Gastrocnemius medialis (tissue), 4 donors: ENCODE data around the gene GRID1. TPM values are rescaled to one million over a fixed set of nuclear protein-coding genes. Genes with fewer than 3 reads are reported as not detected.
"Not testable (repeated sequence)": the region's sequence is repeated elsewhere in the genome, so short reads cannot be mapped to it uniquely, and the experiment has no call there.

ENCODE experiments used
- ATAC-seq, 2 donors: fragments of 150-250 bp; one replicate each; pipeline ENCODE4 v1.9.1; 2016
- DNase-seq, 2 donors: peaks; one replicate each; pipeline ENCODE4 v3.0.0-alpha.2; 2019
- H3K27ac ChIP-seq, 4 donors: fragments of 200-600 bp; sonication (generic); 1 replicate in 1 of 4; 2 replicates in 3 of 4; pipeline ENCODE4 v1.5.1; 2016 to 2018; ENCODE audit warnings: mild to moderate bottlenecking in 2 of 4, moderate library complexity in 1 of 4
- H3K27me3 ChIP-seq, 3 donors: fragments of 200-600 bp; sonication (generic) in 2 of 3; 1 replicate in 1 of 3; 2 replicates in 2 of 3; pipeline versions ENCODE4 v1.5.1 to v1.6.0; 2016 to 2019; ENCODE audit warnings: mild to moderate bottlenecking in 1 of 3, moderate library complexity in 1 of 3
- H3K36me3 ChIP-seq, 2 donors: fragments of 200-600 bp; sonication (generic) in 1 of 2; one replicate each; pipeline ENCODE4 v1.5.1; 2017 to 2018
- H3K4me1 ChIP-seq, 2 donors: fragments of 200-600 bp; sonication (generic) in 1 of 2; one replicate each; pipeline ENCODE4 v1.5.1; 2016 to 2017; ENCODE audit warnings: mild to moderate bottlenecking in 2 of 2
- H3K4me3 ChIP-seq, 4 donors: fragments of 200-600 bp; sonication (generic) in 3 of 4; 1 replicate in 1 of 4; 2 replicates in 3 of 4; pipeline ENCODE4 v1.5.1; 2016 to 2019; ENCODE audit warnings: mild to moderate bottlenecking in 2 of 4
- H3K9me3 ChIP-seq, 3 donors: fragments of 200-600 bp; sonication (generic) in 2 of 3; 1 replicate in 1 of 3; 2 replicates in 2 of 3; pipeline ENCODE4 v1.5.1; 2016 to 2019
- CTCF ChIP-seq, 5 experiments: fragments of 450-650 bp in 3 of 5; fragments of 200-600 bp in 2 of 5; sonication (generic) in 2 of 5; IDR thresholded peaks in 4 of 5; conservative IDR thresholded peaks in 1 of 5; 1 replicate in 4 of 5; 2 replicates in 1 of 5; pipeline ENCODE4 v1.5.1; 2016 to 2019; ENCODE audit warnings: antibody characterized with exemption in 5 of 5, mild to moderate bottlenecking in 3 of 5, moderate library complexity in 3 of 5
- POLR2A ChIP-seq, 2 donors: fragments of 450-650 bp; IDR thresholded peaks; one replicate each; pipeline ENCODE4 v1.6.1; 2017; ENCODE audit warnings: antibody characterized with exemption in 2 of 2, mild to moderate bottlenecking in 2 of 2, moderate library complexity in 2 of 2
- in situ Hi-C, 4 donors: fragments of 200-750 bp; cut with MboI; loops; one replicate each; pipeline versions ENCODE4 v1.15.0 to v1.8.0; 2017; ENCODE audit warnings: low sequenced_read_pairs in 4 of 4
- intact Hi-C: fragments of 100-400 bp; cut with DNase I; formaldehyde crosslinking; loops from one replicate; pipeline ENCODE4 v1.15.1; 2023; ENCODE audit warnings: low total_unique reads
- total RNA-seq, 4 donors: library from RNA; depleted of rRNA; stranded (reverse); fragments of >200 nt; gene quantifications; one replicate each; pipeline versions ENCODE4 v1.1.0 to v1.2.3, GENCODE V29; 2016

GRID1 gene
- total RNA-seq, 4 donors from 2014 or later, result 0.17 to 1.4 (median 0.79) TPM

- no peak for DNase-seq
- Histone ChIP-seq H3K4me3 (no peak overlapping the region), H3K4me1 (no peaks in the 10 kb centered on the region), H3K9me3 (no peaks in the 10 kb centered on the region), H3K27me3 (no peaks in the 10 kb centered on the region), H3K27ac (no peak overlapping the region), H3K36me3 (no peaks in the 10 kb centered on the region)
- TF ChIP-seq POLR2A (IDR thresholded peaks at IDR 0.05), result no peak
- TF ChIP-seq CTCF (IDR thresholded peaks at IDR 0.05 in 4 of 5, conservative IDR thresholded peaks at IDR 0.05 in 1 of 5), result no peak
- in situ Hi-C loops, result no loop called here
- ATAC-seq, result no peak
- intact Hi-C loops, result no loop called here
Observed at GRCh38 chr10:85719408-85719807, 647.2 kb downstream of the GRID1 start.

DNA sequence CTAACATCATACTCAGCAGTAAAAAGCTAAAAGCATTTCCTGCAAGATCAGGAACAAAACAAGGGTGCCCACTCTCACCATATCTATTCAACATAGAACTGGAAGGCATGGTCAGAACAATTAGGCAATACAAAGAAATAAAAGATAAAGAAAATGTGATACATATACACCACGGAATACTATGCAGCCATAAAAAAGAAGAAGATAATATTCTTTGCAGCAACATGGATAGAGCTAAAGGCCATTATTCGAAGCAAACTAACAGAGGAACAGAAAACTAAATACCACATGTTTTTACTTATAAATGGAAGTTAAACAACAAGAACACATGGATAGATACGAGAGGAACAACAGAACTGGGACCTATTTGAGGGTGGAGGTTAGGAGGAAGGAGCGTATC is 652.7 kb downstream of the GRID1 start:
- in situ Hi-C loops (no loop called here), intact Hi-C loops (no loop called here)
- no peak overlapping the region for H3K4me3 ChIP-seq
- DNase-seq, result no peak
- H3K9me3 ChIP-seq, result no peaks in the 10 kb centered on the region
- H3K27ac ChIP-seq, result no peak overlapping the region
- TF ChIP-seq POLR2A (IDR thresholded peaks at IDR 0.05), result no peak
- TF ChIP-seq CTCF (IDR thresholded peaks at IDR 0.05 in 4 of 5, conservative IDR thresholded peaks at IDR 0.05 in 1 of 5), result no peak
- H3K27me3 ChIP-seq, result no peaks in the 10 kb centered on the region
- no peaks in the 10 kb centered on the region for H3K4me1 ChIP-seq
- no peaks in the 10 kb centered on the region for H3K36me3 ChIP-seq
- ATAC-seq, result no peak

DNA sequence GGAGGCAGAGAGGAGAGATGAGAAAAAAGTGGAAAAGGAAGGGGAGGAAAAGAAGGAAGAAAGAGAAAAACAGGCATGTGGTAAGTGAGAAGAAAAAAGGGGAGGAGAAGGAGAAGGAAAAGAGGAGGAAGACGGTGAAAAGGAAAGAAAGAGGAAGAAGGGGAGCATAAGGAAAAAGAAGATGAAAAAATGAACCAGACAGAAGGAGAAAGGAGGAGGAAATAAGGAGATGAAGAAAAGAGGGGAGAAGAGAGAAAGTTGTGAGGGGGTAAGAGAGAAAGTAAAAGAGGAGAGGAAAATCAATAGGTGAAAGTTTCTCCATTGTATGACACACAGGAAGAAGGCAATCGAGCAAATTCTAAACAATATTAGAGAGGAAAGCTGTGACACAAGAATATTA is 663.8 kb downstream of the GRID1 start:
- H3K36me3 ChIP-seq, result no peaks in the 10 kb centered on the region
- no peaks in the 10 kb centered on the region for H3K27me3 ChIP-seq
- no peaks in the 10 kb centered on the region for H3K4me1 ChIP-seq
- no peak overlapping the region for H3K4me3 ChIP-seq
- no peaks in the 10 kb centered on the region for H3K9me3 ChIP-seq
- intact Hi-C loops (no loop called here), in situ Hi-C loops (no loop called here)
- no peak for TF ChIP-seq CTCF (IDR thresholded peaks at IDR 0.05 in 4 of 5, conservative IDR thresholded peaks at IDR 0.05 in 1 of 5)
- no peak for TF ChIP-seq POLR2A (IDR thresholded peaks at IDR 0.05)
- DNase-seq, result no peak
- H3K27ac ChIP-seq, result no peak overlapping the region
- ATAC-seq, result no peak

- DNase-seq, ATAC-seq, H3K9me3 ChIP-seq, H3K4me3 ChIP-seq, H3K36me3 ChIP-seq, H3K27ac ChIP-seq, intact Hi-C loops, H3K27me3 ChIP-seq, H3K4me1 ChIP-seq, in situ Hi-C loops: not testable (repeated sequence)
Observed at GRCh38 chr10:85699066-85699465, 667.5 kb downstream of the GRID1 start.

- Histone ChIP-seq H3K27ac (no peak overlapping the region), H3K9me3 (no peaks in the 10 kb centered on the region), H3K4me3 (no peak overlapping the region), H3K27me3 (no peaks in the 10 kb centered on the region), H3K4me1 (no peaks in the 10 kb centered on the region), H3K36me3 (no peaks in the 10 kb centered on the region)
- no peak for ATAC-seq
- intact Hi-C loops, result no loop called here
- in situ Hi-C loops, result no loop called here
- DNase-seq, result no peak
- TF ChIP-seq CTCF (IDR thresholded peaks at IDR 0.05 in 4 of 5, conservative IDR thresholded peaks at IDR 0.05 in 1 of 5), result no peak
- TF ChIP-seq POLR2A (IDR thresholded peaks at IDR 0.05), result no peak
Observed at GRCh38 chr10:85696893-85697292, 669.7 kb downstream of the GRID1 start.
